GM12872 (cell line): ENCODE results near the gene ZDHHC11.

Source experiments
- TF ChIP-seq, protein P1 (sequence below): IDR thresholded peaks from 3 replicates; pipeline ENCODE4 v1.5.1; 2011; ENCODE audit warnings: low read depth, mild to moderate bottlenecking, low read length, moderate library complexity; ENCODE audit not compliant: insufficient read depth

The ZDHHC11 gene

DNA sequence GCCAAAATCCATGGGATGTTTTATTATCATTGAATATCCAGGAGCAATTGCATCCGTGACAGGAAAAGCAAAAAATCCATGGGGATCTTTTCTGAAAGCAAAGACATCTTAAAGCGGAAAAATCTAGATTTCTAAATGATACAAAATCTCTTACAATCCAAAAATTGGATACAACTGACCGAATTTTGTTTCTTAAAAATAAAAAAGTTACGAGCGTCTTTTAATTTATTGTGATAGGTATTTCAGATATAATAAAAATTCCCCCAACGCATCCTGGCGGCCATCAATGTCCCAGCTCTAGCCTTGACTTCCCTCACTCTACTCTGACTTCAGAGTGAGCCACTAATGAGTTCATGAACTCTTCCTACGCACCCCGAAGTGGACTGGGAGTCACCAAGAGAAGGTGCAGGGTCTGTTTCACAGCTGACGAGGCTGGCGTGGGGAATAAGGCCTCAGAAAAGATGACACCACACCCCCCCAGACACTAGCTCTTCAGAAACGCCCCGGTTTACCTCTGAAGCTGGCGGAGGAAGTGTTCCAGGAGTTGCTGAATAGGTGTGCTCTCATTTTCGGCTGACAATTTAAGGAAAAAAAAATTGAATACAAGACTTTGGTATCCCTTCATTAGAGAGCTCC is 38.4 kb upstream of the ZDHHC11 start:
- TF ChIP-seq, protein P1, sequence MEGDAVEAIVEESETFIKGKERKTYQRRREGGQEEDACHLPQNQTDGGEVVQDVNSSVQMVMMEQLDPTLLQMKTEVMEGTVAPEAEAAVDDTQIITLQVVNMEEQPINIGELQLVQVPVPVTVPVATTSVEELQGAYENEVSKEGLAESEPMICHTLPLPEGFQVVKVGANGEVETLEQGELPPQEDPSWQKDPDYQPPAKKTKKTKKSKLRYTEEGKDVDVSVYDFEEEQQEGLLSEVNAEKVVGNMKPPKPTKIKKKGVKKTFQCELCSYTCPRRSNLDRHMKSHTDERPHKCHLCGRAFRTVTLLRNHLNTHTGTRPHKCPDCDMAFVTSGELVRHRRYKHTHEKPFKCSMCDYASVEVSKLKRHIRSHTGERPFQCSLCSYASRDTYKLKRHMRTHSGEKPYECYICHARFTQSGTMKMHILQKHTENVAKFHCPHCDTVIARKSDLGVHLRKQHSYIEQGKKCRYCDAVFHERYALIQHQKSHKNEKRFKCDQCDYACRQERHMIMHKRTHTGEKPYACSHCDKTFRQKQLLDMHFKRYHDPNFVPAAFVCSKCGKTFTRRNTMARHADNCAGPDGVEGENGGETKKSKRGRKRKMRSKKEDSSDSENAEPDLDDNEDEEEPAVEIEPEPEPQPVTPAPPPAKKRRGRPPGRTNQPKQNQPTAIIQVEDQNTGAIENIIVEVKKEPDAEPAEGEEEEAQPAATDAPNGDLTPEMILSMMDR = no peak

DNA sequence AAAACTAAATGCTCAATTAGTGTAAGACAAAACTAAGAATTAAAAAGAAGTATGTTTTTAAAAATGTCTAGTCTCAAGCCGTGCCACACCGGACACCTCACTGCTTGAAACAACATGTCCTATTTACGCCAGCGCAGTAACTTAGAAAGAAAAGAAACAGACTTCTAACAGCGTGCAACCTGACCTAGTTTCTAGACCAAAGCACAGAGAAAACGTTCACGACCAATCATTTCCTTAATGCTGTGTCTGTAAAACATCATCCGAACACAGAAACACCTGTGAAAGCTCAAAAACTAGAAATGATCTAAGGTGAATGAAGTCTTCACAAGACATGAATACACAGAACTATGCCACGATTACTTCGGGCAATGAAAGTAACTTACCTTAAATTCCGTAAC is 37.9 kb upstream of the ZDHHC11 start:
- TF ChIP-seq, protein P1 = no peak

DNA sequence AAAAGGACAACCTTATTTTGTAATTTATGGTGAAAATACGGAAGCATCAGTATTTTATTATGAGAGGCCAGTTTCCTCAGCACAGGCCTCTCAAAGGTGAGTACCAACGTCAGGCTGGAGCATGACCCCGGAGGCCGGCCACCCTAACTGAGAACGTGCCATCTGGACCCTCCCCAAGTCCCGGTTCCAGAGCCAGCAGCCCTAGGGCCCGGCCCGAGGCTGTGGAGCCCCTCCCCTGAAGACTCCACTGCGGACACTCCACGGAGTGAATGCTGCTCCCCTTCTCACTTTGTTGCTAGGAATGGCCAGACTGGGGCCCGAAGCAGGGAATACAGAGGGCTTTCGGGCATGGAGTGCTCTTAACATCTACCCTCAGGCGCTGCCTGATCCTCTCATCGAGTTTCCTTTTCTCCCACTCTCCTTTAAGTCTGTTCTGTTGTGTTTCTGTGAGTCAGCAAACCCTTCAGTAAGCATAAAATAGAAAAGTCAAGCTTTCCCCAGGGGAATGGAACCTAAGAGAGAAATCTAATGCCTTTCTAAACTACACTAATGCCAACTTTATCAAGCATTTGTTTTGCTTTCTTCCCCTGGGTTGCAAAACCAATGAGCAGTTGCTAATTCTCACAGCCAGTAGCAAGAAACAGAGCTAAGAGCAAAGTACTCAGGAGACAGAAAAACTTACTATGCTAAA is 37.3 kb upstream of the ZDHHC11 start:
- TF ChIP-seq, protein P1 = no peak

DNA sequence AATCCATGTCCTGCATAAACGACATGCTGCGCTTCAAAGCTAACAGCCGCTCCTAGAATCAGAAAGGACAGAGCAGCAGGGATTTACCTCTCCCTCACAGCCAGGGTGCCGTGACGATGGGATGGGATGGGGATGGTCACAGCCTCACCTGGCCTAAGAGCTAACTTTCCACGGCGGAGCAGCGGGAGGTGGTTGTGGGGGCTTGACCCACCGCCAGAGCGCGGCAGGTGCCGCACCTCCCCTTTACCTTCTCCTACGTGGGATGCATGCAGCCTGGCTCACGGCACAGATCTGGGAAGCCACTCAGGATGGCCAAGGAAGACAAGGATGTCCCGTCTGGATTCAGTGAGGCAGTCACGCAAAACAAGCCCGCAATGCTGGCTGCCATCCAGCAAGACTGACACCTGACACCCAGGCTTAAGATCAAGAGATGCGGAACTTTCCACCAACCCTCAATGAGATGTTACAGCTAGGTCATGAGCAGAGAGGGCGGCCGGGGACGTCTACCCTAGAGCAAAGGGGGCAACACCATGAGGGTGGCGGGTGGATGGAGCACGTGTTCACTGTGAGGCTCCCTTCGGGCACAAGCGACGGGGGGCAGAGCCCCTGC is 36.0 kb upstream of the ZDHHC11 start:
- TF ChIP-seq, protein P1 = no peak

DNA sequence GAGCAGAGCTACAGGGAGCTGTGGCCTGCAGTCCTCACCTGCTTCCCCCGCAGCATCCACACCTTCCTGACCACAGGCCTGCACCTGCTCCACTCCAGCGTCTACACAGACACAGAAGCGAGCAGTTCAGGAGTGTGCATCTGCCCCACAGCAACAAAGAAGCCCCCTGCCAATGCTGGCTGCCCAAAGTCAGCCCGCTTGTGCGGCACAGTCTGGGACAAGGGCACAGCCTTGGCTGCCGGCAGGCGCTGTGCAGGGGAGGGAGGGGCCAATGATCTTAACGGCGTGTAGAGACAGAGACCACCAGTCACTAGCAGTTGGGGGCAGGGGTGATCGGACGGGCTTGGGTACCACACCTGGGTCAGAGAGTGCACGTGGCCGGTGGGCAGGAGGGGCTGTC is 35.2 kb upstream of the ZDHHC11 start:
- TF ChIP-seq, protein P1 = no peak

DNA sequence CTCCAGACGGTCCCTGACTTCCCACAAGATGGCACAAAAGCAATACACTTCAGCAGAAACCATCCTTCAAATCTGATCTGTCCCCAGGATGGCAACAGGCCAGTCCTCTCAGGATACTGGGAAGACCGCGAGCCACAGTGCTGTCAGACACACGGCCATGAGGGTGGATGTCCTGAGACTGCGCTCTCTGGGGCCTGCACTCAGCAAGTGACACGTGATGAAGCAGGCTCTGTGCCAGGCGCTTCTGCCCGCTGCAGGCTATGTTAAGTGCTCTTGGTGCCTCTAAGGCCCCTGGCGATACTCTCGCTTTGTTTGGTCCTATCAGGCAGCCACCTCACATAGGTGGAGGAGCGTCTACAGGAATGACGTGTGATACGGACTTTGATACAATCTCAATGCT is 34.7 kb upstream of the ZDHHC11 start:
- TF ChIP-seq, protein P1 = no peak

DNA sequence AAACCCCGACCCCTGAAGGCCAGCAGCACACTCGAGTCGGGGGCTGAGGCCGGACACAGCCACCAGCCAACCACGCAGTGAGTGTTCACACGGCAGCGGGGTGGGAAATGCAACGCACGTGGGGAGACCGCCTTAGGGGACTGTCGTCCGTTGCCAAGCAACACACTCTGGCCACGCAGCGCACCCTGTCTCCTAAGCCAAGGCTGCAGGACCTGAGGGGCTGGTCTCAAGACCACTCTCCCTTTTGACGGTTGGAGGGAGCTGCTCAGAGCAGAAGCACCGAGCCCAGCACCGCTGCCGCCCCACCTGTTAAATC is 34.3 kb upstream of the ZDHHC11 start:
- TF ChIP-seq, protein P1 = no peak
